HG03103 (cell line): ENCODE measurements around the gene VSIG4.
"Not testable (repeated sequence)": the region's sequence is repeated elsewhere in the genome, so short reads cannot be mapped to it uniquely, and the experiment has no call there.

Experiments used
- ATAC-seq: cut with Tn5 transposase; IDR thresholded peaks from one replicate; pipeline ENCODE4 v1.9.1; 2021; ENCODE audit warnings: low read depth; ENCODE audit not compliant: unreplicated experiment

VSIG4 gene

GRCh38 chrX:66039944-66040343 lies at the start of gene VSIG4:
Gene VSIG4, minus strand, starts transcription at chrX:66040080. Its CDS starts 82 bp downstream, at chrX:66039998.
- ATAC-seq = no peak

- no peak for ATAC-seq
These were observed 36.9 kb upstream of the VSIG4 start for GRCh38 chrX:66076801-66077200.

GRCh38 chrX:66074920-66075879 lies 35.3 kb upstream of the VSIG4 start:
- peak; percentile 73 for ATAC-seq

GRCh38 chrX:66071126-66071525 lies 31.2 kb upstream of the VSIG4 start:
- no peak for ATAC-seq

GRCh38 chrX:66064261-66064660 lies 24.4 kb upstream of the VSIG4 start:
- no peak for ATAC-seq

GRCh38 chrX:66057019-66057418 lies 17.1 kb upstream of the VSIG4 start:
- ATAC-seq = not testable (repeated sequence)

- ATAC-seq = no peak
These were observed 15.1 kb upstream of the VSIG4 start for GRCh38 chrX:66054978-66055377.

GRCh38 chrX:66053414-66053813 lies 13.5 kb upstream of the VSIG4 start:
- ATAC-seq = no peak

GRCh38 chrX:66051980-66052379 lies 12.1 kb upstream of the VSIG4 start:
- ATAC-seq = no peak

GRCh38 chrX:66050140-66050569 lies 10.3 kb upstream of the VSIG4 start:
- ATAC-seq = no peak

GRCh38 chrX:66049056-66049455 lies 9.2 kb upstream of the VSIG4 start:
- no peak for ATAC-seq

- ATAC-seq = peak; percentile 58
These were observed 6.8 kb upstream of the VSIG4 start for GRCh38 chrX:66046612-66047235.

GRCh38 chrX:66045894-66046293 lies 6.0 kb upstream of the VSIG4 start:
- no peak for ATAC-seq

GRCh38 chrX:66043584-66043983 lies 3.7 kb upstream of the VSIG4 start:
- ATAC-seq = no peak

GRCh38 chrX:66042307-66043077 lies 2.6 kb upstream of the VSIG4 start:
- no peak for ATAC-seq

GRCh38 chrX:66038115-66038514 lies 1.8 kb downstream of the VSIG4 start:
- no peak for ATAC-seq

- no peak for ATAC-seq
These were observed 3.6 kb downstream of the VSIG4 start for GRCh38 chrX:66036231-66036630.

GRCh38 chrX:66035667-66036066 lies 4.2 kb downstream of the VSIG4 start:
- no peak for ATAC-seq

- ATAC-seq = no peak
These were observed 9.2 kb downstream of the VSIG4 start for GRCh38 chrX:66030505-66031317.

GRCh38 chrX:66028936-66029335 lies 10.9 kb downstream of the VSIG4 start:
- ATAC-seq = no peak
